ELF-1 (cell line): Measurements from ENCODE around the gene NDUFA9.

Experiments used
- DNase-seq: peaks from one replicate; pipeline ENCODE4 v3.0.0-alpha.2; 2016; ENCODE audit warnings: low read depth, low spot score

NDUFA9 gene

DNA sequence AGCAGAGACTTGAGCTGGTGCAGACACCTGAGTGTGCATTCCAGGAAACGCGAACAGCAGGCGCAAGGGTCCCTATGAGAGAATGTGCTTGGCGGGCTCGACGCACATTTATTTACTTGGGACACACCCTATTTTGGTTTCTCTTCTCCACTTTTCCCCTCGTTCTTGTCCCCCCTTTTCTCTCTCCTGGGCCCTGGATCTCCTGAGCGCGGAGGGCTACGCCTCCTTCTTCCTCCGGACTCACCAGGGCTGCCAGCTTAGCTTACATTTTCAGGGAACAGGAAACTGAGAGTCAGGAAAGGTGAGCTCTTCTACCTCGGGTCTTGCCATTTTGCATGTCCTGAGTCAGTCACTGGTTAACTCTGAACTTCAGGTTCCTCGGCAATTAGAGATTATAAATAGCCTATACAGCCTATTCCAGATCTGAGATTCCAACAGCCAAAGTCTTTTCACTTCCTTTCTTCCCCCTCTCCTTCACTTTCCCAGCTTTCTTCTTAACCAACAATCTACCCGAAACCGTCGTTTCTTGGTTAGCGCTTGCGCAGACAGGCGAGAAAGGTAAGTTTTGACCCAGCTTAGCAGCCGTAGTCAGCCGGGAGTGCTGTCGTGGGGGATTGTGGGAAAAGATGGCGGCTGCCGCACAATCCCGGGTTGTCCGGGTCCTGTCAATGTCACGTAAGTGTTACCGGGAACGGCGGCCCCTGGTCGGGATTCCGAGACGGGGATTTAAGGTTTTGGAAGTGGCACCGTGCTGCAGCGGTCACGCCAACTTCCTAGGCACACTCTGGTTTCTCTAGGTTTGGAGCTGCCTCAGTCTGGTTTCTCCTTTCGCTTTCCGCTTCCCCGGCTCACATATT, at the start of gene NDUFA9, which contains the start of gene AKAP3:
NDUFA9 (plus strand) TSS at position 614 of the 857 bp plus-strand sequence; CDS start at position 627, 13 bp downstream.
AKAP3 (minus strand) TSS at position 551 of the 857 bp plus-strand sequence. CDS start 10,855 bp downstream, outside the sequence.
- DNase-seq: peak; percentile 90

DNA sequence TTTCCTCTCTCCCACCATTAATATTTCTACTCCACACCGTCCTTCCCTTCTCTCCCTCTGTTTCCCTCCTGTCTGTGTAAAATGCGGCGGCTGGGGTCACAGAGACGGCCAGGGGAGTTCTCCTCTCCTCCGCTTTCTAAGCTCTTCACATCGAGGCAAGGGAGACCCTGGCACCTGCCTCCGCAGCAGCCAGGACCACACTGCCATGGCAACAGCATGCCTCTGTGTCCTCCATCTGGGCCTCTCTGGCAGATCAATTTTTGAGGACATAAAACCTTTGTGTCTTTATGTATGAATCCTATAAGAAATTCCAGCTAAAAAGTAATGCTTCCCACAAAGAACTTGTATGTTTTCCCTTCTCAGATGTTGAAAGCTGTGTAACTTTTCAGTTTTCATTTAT, 45.5 kb upstream of the NDUFA9 start:
- DNase-seq: no peak

DNA sequence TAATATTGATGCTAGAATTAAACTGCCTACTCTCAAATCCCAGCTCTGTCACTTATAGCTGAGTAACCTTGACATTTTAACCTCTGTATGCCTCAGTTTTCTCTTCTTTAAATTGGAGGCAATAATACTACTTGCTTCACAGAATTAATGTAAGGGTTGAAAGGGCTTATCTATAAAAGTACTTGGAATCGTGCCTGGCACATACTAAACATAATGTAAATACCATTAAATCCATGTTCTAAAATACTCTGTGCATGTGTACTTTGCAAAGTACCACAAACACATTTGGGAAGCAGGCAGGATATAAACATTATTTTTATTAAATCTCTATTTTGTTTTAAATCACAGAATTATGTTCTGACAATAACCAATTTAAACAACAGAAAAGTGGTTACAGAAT, 45.0 kb upstream of the NDUFA9 start:
- DNase-seq: no peak

- DNase-seq: peak; percentile 92
Observed at GRCh38 chr12:4604684-4605193, 44.2 kb upstream of the NDUFA9 start.

DNA sequence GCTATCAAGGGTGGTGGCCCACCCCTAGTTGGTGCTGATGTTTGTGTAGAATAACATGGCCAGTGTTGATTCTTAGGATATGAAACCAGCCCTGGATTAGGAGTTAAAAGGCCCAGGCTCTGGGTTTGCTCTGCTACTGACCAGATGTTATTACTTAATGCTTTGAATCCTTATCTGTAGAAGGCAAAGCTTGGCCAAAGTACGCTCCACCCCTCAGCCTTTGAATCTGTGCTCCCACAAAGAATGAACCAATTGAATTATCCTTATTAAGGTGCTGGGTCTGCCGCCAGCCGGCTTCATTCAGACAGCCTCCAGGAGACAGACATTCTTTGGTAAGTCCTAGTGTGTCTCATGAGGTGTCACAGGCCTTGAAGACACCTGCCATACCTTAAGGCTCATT, 41.9 kb upstream of the NDUFA9 start:
- DNase-seq: no peak

DNA sequence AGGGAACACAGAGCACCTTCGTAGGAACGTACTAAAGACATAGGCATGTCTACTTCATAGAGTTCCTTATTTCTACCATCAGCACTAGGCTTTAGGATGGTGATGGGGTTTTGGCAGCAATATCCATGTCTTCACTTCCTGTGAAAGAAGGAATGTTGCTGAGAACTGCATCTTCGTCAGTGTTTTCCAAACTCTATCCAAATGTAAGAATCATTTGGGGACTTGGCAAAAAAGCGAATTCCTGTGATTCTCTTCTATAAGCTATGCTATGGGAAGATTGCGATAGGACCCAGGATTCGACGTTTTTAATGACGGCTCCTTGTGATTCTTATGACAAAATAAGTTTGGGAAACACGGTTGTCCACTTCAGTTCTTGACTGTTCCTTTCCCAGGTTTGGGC, 39.8 kb upstream of the NDUFA9 start:
- DNase-seq: no peak

DNA sequence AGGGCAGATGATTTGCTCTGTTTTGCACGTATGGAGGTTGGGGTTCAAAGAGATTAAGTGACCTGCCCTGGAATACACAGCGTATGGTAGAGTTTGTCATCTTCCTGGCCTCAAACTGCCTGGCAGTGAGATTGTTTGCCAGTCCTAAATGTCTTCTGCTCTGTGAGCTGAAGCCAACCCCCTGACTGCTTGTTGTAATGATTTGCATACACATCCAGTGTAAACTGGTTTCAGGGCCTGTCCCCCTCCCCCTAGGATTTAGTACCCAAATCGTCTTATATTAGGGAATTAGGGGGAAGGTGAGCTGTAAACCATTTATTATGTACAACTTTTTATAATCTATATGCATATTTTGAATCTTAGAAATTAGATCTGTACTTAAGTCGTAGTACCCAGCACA, 38.4 kb upstream of the NDUFA9 start:
- no peak for DNase-seq

GRCh38 chr12:4615667-4616066, 33.2 kb upstream of the NDUFA9 start:
- DNase-seq: no peak

- no peak for DNase-seq
Observed at GRCh38 chr12:4621511-4621910, 27.4 kb upstream of the NDUFA9 start.

GRCh38 chr12:4626543-4626942, 22.4 kb upstream of the NDUFA9 start:
- no peak for DNase-seq

- DNase-seq: no peak
Observed at GRCh38 chr12:4628406-4628805, 20.5 kb upstream of the NDUFA9 start.

- DNase-seq: peak; percentile 14
Observed at GRCh38 chr12:4630262-4630661, 18.7 kb upstream of the NDUFA9 start.

- DNase-seq: no peak
Observed at GRCh38 chr12:4643747-4644146, 5.2 kb upstream of the NDUFA9 start.

GRCh38 chr12:4645023-4645422, 3.9 kb upstream of the NDUFA9 start:
- no peak for DNase-seq

- no peak for DNase-seq
Observed at GRCh38 chr12:4648104-4648500, 812 bp upstream of the NDUFA9 start.

- no peak for DNase-seq
Observed at GRCh38 chr12:4649358-4649661, 396 bp downstream of the NDUFA9 start.

- DNase-seq: no peak
Observed at GRCh38 chr12:4653257-4653656, 4.3 kb downstream of the NDUFA9 start.

GRCh38 chr12:4653691-4654090, 4.8 kb downstream of the NDUFA9 start:
- DNase-seq: no peak

DNA sequence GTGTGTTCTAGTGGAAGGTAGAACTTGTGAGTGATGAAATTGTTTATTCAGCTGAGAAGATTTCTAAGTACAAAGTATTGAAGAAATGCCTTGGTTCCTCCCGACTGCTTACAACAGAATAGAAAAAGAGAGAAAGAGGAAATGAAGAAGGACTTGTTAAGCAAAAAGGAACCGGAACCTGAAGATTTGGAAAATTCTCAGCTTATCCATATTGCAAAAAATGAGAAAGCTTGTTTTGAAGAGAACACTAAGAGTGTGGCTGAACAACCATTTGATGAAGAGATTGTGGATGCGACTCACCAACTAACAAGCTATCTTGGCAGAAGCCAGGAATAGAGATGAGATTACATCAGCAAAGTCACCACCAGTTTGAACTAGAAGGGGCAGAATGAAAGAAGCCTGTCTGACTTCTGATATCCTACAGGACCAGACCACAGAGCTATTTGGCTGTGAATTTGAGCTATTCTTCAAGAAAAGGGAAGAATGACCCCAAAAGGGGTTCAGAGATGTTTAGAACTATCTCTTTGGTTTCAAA, 15.1 kb downstream of the NDUFA9 start:
- DNase-seq: no peak

GRCh38 chr12:4665236-4665635, 16.3 kb downstream of the NDUFA9 start:
- no peak for DNase-seq

DNA sequence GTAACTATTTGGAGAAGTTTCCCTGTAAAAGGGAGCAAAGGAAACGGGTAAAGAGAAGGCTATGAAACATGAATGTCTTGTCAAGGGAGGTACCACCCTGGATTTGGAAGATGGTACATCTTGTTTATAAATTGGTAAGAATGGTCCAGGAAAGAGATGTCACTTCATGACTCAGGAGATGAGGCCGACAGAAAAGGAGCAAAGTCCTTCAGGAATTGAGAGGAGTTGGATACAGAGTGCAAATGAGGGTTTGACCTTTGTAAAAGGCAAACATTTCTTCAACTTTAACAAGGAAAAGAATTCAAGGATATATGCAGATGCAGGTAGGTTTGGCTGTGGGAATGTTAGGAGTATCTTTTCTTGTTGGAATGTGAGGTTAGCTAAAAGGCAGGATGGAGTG, 30.8 kb downstream of the NDUFA9 start:
- DNase-seq: no peak

DNA sequence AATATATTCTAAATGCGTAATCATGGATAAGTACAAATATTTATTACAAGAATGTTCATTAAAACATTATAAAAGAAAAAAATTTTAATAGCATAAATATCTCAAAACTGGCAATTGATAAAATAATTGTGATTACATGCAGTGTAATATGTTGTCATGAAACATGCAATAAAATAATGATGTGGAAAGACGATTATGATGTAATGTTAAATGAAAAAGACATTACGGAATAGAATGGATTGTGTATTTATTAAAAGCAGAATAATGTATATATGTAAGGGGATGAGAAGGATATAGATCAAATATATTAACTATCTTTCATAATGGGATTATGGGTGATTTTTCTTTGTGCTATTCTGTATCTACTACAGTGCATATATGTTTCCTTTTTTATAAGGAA, 32.8 kb downstream of the NDUFA9 start:
- DNase-seq: no peak

GRCh38 chr12:4685317-4685716, 36.4 kb downstream of the NDUFA9 start:
- DNase-seq: no peak
